ENCODE measurements around the gene CCDC136. TPM values are rescaled to one million over a fixed set of nuclear protein-coding genes. Genes with fewer than 3 reads are reported as not detected.

The CCDC136 gene
- total RNA-seq, 4 donors from 2014 or later, result 20.7 to 36.5 (median 33.7) TPM

- TF ChIP-seq POLR2A (IDR thresholded peaks at IDR 0.05; ENCODE audit: low read depth) (no peak), CTCF (IDR thresholded peaks at IDR 0.05) (peak in 2 of 3 experiments; percentile 5 to 25)
- H3K27me3 ChIP-seq, result no peaks in the 10 kb centered on the region
- no peak for DNase-seq (ENCODE audit: extremely low spot score)
- no peaks in the 10 kb centered on the region for H3K9me3 ChIP-seq
- intact Hi-C loops (cut with DNase I), result loop anchor here (5.0 kb wide), 1 partner anchor 77 kb away; the partner anchor contains the start of gene CCDC136
- peaks cover 13 to 24% (median 15%) of the 10 kb centered on the region in 4 donors for H3K36me3 ChIP-seq
- peaks cover 19 to 43% (median 27%) of the 10 kb centered on the region in 4 donors for H3K4me1 ChIP-seq
- 1% methylated on average over 16 of the region's 86 CpGs for WGBS
- H3K27ac ChIP-seq (replicated peaks in 1 of 4), result peak overlapping the region in 3 of 4 donors; percentile 14 to 57 (median 48)
- H3K4me3 ChIP-seq, result peak overlapping the region; percentile 62 to 72 (median 65)
Observed at GRCh38 chr7:128869138-128869943, 77.6 kb downstream of the CCDC136 start.

- H3K4me1 ChIP-seq, result peaks cover 19 to 38% (median 23%) of the 10 kb centered on the region in 4 donors
- H3K9me3 ChIP-seq, result no peaks in the 10 kb centered on the region
- peaks cover 11 to 19% (median 13%) of the 10 kb centered on the region in 4 donors for H3K36me3 ChIP-seq
- peak overlapping the region in 1 of 4 donors; percentile 48 for H3K27ac ChIP-seq (replicated peaks in 1 of 4)
- peak overlapping the region; percentile 62 to 72 (median 65) for H3K4me3 ChIP-seq
- H3K27me3 ChIP-seq, result no peaks in the 10 kb centered on the region
- WGBS, result 55% methylated on average over 4 of the region's 30 CpGs
- TF ChIP-seq CTCF (IDR thresholded peaks at IDR 0.05) (no peak), EP300 (IDR thresholded peaks at IDR 0.05) (no peak), POLR2A (IDR thresholded peaks at IDR 0.05; ENCODE audit: low read depth) (no peak), POLR2AphosphoS5 (IDR thresholded peaks at IDR 0.05) (no peak)
- intact Hi-C loops (cut with DNase I), result loop anchor here (5.0 to 10.0 kb wide), 2 partner anchors 78 to 135 kb away; partner anchors contain the start of genes CALU and CCDC136
- no peak for DNase-seq (ENCODE audit: extremely low spot score)
Observed at GRCh38 chr7:128869944-128870285, 78.1 kb downstream of the CCDC136 start.

GRCh38 chr7:128871050-128871449, 79.3 kb downstream of the CCDC136 start:
- H3K27ac ChIP-seq (replicated peaks in 1 of 4), result no peak overlapping the region
- TF ChIP-seq EP300 (IDR thresholded peaks at IDR 0.05) (no peak), POLR2A (IDR thresholded peaks at IDR 0.05; ENCODE audit: low read depth) (no peak), CTCF (IDR thresholded peaks at IDR 0.05) (no peak)
- DNase-seq (ENCODE audit: extremely low spot score), result no peak
- 98% methylated on average over 5 of the region's 5 CpGs for WGBS
- H3K36me3 ChIP-seq, result peaks cover 0 to 8% (median 2%) of the 10 kb centered on the region in 4 donors
- intact Hi-C loops (cut with DNase I), result loop anchor here (10.0 kb wide), 1 partner anchor 136 kb away; the partner anchor contains the start of gene CALU
- H3K9me3 ChIP-seq, result no peaks in the 10 kb centered on the region
- no peaks in the 10 kb centered on the region for H3K27me3 ChIP-seq
- peaks cover 19 to 28% (median 23%) of the 10 kb centered on the region in 4 donors for H3K4me1 ChIP-seq
- no peak overlapping the region for H3K4me3 ChIP-seq

Small RNA genes within 50 kb of the gene (small RNA-seq; reads per million reads assigned to genes)
- 0 reads per million in 3 donors for gene RN7SL81P

Other genes with a start within 250 kb of the CCDC136 start
- 1 to 10 TPM in 2 of 4 donors, under 1 TPM in 2; under 0.01 to 2.9 (median 0.94) TPM for gene GARIN1A, start 119.7 kb upstream of the CCDC136 start, total RNA-seq
- 100 to 1,000 TPM; 188 to 269 (median 199) TPM for gene CALU, start 52.6 kb upstream of the CCDC136 start, total RNA-seq
- not detected for gene OPN1SW, start 16.2 kb upstream of the CCDC136 start, total RNA-seq
- gene FLNC, start 38.4 kb downstream of the CCDC136 start, total RNA-seq, result 100 to 1,000 TPM; 391 to 932 (median 533) TPM
- gene ATP6V1F, start 70.9 kb downstream of the CCDC136 start, total RNA-seq, result 100 to 1,000 TPM in 2 of 4 donors, 10 to 100 TPM in 2; 74.3 to 108 (median 91.9) TPM
- under 1 TPM in 3 of 4 donors, not detected in 1; 0.13 to 0.66 (median 0.29) TPM for gene KCP, start 118.7 kb downstream of the CCDC136 start, total RNA-seq
- 10 to 100 TPM in 1 of 4 donors, 1 to 10 TPM in 3; 7.6 to 14.5 (median 8.6) TPM for gene IRF5, start 146.0 kb downstream of the CCDC136 start, total RNA-seq

All from esophagus muscularis mucosa (tissue), 4 donors.